Measurements from ENCODE around the gene GRIA4.
"Not testable (repeated sequence)": the region's sequence is repeated elsewhere in the genome, so short reads cannot be mapped to it uniquely, and the experiment has no call there.

Gene GRIA4

GRCh38 chr11:105863523-105863922, 253.7 kb downstream of the GRIA4 start:
- DNase-seq, result no peak

DNA sequence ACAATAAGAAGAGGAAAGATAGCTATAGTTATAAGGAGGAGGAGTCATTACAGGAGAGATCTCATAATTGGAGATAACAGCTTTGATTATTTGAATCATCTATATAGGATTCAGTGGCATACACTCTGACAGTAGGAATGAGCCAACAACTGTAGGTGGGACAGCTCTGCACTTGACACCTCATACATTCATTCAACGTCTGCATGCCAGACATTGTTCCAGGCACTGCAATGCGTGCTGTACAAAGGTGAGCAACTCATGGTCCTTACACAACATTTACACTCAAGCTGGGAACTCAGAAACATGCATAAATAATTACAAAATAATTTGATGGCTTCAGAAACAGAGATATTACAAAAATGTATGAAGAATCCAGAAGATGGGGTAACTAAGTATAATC, 257.9 kb downstream of the GRIA4 start:
- DNase-seq, result no peak

GRCh38 chr11:105868762-105869285, 259.0 kb downstream of the GRIA4 start:
- no peak for DNase-seq

DNA sequence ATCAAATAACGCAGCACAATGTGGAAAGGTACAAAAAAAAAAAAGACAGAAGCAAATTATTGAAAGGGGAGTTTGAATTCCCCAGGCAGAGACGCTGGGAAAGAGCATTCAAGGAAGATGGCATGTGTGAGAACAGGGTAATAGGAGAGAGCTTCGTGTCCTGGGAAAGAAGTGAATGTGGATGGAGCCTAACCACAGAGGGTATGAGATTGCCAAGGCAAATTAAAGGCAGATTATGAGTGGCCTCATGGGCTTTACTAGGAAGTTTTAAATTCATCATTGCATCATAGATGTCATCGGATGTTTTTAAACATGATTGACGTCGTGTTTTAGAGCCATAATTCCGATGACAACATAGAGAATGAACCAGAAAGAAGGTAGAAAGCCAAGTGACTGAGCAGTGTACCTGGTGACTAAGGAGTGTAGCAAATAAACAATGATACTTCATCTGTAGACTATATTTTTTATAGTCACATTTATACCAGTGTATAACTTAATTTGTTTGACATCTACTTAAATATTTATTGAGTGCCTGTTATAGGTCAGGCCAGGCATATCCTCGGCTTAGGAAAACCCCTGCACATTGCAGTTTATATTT, 260.7 kb downstream of the GRIA4 start:
- DNase-seq, result no peak

DNA sequence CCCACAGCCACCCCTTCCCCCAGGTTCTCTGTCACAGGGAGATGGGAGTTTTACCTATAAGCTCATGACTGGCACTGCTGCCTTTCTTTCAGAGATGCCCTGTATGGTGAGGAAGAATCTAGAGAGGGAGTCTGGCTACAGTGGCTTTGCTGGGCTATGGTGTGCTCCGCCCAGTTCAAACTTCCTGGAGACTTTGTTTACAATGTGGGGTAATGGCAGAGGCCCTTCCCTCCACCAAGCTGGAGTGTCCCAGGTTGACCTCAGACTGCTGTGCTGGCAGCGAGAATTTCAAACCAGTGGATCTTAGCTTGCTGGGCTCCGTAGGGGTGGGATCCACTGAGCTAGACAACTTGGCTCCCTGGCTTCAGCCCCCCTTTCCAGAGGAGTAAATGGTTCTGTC, 268.6 kb downstream of the GRIA4 start:
- no peak for DNase-seq

GRCh38 chr11:105878927-105879326, 269.1 kb downstream of the GRIA4 start:
- not testable (repeated sequence) for DNase-seq

DNA sequence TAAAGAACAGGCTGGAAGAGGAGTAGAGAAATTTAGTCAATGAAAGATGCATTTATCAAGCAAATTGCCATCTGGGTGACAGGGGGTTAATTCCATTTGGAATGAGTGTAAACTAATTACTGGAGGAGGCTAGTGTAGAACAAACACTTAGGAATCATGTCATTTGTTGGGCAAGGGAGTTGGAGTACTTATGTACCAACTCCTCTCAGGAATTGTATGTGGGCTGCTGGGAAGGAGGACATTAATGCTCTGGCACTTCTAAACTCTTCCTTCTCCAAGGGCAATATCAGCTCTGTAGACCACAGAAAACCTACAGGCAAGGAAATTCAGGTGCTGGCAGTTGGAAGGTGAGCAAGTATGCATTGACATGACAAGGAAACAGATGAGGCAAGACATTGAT, 271.2 kb downstream of the GRIA4 start:
- DNase-seq, result no peak

- DNase-seq, result no peak
These were observed 274.6 kb downstream of the GRIA4 start for GRCh38 chr11:105884436-105884835.

GRCh38 chr11:105891685-105892084, 281.8 kb downstream of the GRIA4 start:
- no peak for DNase-seq

- DNase-seq, result no peak
These were observed 287.3 kb downstream of the GRIA4 start for GRCh38 chr11:105897161-105897560.

DNA sequence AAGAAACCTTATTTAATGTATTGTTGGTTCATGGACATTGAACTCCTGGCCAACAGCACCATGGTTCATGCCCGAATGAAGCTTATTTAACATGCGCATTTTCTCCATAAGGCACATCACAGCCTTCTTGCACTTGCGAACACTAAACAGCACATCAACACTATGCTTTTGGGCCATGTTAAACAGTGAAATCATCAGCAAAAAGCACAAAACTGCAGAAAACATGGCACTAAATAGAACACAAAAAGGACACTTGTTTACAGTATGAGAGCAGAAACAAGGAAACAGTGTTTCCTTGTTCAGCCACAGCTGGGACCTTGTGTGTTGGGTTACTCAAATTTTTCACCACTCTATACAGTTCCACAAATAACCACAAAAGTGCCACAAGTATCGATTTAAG, 289.9 kb downstream of the GRIA4 start:
- DNase-seq, result no peak

GRCh38 chr11:105900515-105901035, 290.7 kb downstream of the GRIA4 start:
- no peak for DNase-seq

- DNase-seq, result no peak
These were observed 293.2 kb downstream of the GRIA4 start for GRCh38 chr11:105903113-105903512.

DNA sequence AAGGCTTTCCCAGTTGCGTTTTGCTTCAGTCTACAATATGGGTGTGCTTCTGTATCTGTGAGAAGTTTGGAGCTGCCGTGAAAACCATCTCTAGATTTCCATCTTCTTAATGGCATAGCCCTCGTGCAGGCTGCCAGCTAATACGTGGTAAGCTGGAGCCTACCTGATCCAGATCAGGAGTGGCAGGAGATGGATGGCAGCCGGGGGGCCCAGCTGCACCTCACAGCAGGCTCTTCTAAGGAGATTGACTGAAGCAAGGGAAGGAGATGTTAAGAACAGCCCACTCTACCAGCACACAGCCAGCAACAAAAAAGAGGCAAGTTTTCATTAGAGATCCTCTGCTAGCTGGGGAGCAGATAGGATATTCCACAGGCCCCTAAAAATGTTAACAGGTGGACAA, 296.6 kb downstream of the GRIA4 start:
- DNase-seq, result no peak

DNA sequence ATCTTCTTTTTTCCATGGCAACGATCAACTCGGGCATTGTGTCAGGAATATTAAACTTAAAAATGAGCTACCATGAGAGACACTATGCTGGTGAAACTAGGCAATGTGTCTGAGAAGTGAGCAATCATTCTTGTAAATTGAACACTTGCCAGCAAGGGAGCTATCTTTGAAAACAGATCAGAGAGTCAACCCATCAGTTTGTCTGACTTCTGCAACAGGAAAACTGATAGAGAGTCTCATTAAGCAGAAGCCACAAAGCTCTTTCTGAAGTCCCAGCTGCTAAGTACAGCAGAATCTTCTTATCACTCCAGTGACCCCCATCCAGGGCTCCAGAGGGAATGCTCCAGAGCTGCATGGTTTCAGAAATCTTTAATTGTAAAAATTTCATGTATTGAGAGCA, 297.4 kb downstream of the GRIA4 start:
- no peak for DNase-seq

- DNase-seq, result no peak
These were observed 300.3 kb downstream of the GRIA4 start for GRCh38 chr11:105910095-105910715.

GRCh38 chr11:105911454-105911853, 301.6 kb downstream of the GRIA4 start:
- no peak for DNase-seq

DNA sequence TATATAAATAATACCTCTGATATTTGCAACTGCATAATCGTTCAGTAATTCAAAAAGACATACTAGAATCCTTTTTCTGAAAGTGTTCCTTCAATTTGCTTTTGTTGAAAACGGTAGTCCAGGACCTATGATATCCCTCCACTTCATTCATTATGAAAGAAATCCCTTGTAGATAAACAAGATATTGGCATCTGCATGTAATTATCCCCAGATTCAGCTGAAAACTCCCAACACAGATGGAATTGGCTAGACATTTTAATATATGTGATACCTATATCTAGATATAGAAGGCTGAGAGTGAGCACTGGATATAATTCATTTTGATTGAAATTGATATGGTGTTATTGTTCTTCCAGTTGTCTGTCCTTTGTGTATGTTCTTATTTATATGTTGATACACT, 302.8 kb downstream of the GRIA4 start:
- DNase-seq, result no peak

GRCh38 chr11:105915021-105915420, 305.1 kb downstream of the GRIA4 start:
- DNase-seq, result no peak

DNA sequence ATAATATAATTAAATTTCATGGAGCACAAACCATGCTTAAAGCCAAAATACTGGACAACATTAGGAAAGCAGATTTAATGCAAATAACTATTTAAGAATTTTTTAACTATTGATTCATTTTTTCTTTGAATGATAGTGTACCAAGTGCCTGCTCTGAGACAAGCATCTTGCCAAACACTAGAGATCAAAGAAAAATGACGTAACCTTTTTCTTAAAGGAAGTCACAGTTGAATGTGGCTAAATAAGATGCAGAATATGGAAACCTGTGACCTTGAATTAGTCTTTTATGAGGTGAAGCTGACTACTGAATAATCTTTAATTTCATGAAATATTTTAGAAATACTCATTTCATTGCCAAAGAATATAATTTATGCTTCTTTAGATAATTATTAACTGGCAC, 308.2 kb downstream of the GRIA4 start:
- DNase-seq, result no peak

DNA sequence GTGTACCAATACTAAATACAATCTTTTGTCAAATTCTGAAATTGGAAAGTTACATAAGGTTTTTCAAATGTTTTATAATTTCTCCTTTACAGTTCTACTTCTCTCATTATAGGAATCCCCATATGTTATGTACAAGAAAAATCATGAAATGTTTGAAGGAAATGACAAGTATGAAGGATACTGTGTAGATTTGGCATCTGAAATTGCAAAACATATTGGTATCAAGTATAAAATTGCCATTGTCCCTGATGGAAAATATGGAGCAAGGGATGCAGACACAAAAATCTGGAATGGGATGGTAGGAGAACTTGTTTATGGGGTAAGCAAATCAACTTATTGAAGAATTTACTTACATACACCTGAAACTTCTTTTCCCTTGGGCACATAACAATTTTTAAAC, 308.7 kb downstream of the GRIA4 start:
- no peak for DNase-seq

DNA sequence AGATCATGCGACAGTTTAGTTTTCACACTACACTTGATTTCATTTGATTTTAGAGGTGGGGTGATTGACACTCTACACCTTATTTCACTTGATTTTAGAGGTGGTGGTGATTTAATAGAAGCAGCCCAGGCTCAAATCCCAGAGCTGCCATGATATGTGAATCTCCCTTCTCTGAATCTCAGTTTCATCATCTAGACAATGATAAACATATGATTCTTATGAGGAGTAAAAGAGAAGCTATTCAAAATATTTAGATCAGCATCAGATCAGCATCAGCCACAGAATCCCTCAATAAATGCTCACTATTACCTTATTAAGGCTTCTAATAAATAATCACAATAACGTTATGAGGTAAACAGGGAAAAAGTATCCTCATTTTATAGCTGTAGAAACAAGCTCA, 313.4 kb downstream of the GRIA4 start:
- DNase-seq, result no peak

DNA sequence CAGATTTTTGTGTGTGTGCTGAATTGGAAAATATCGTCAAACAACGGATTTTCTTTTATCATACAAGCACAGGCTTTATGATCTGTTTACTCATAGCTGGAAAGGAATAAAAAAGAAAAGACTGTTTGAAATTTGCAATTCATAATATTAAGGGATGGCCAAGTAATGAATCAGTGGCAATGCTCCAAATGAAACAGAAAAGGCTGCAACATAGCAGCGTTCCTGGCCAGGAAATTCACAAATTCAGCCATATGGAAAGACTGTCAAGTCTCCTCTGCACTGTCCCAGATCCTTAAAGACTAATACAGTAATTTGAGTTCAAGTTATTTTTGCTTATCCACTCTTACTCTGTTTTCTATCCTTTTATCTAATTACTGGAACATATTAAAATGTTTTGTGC, 313.9 kb downstream of the GRIA4 start:
- no peak for DNase-seq

GRCh38 chr11:105929084-105929955, 319.4 kb downstream of the GRIA4 start:
- no peak for DNase-seq
